Measurements from ENCODE around the gene RTN4R.
A peak's percentile ranks its signal among the peaks of the same experiment; 100 is the strongest.
"Not testable (repeated sequence)": the region's sequence is repeated elsewhere in the genome, so short reads cannot be mapped to it uniquely, and the experiment has no call there.

The RTN4R gene

GRCh38 chr22:20305894-20306645 lies 38.0 kb upstream of the RTN4R start:
- no peak overlapping the region for H3K4me3 Mint-ChIP-seq
- no peaks in the 10 kb centered on the region for H3K9me3 Mint-ChIP-seq
- TF ChIP-seq CTCF (IDR thresholded peaks at IDR 0.05; ENCODE audit: unreplicated experiment in 3 of 3) = no peak
- H3K27me3 Mint-ChIP-seq (ENCODE audit: low read depth) = peaks cover 14% of the 10 kb centered on the region
- no peaks in the 10 kb centered on the region for H3K36me3 Mint-ChIP-seq (ENCODE audit: low read depth)
- H3K27ac Mint-ChIP-seq = no peak overlapping the region
- peaks cover 5% of the 10 kb centered on the region for H3K4me1 Mint-ChIP-seq

GRCh38 chr22:20305230-20305893 lies 37.2 kb upstream of the RTN4R start:
- not testable (repeated sequence) for H3K4me3 Mint-ChIP-seq; H3K9me3 Mint-ChIP-seq; H3K27ac Mint-ChIP-seq; H3K4me1 Mint-ChIP-seq; H3K36me3 Mint-ChIP-seq (ENCODE audit: low read depth)
- peaks cover 21% of the 10 kb centered on the region for H3K27me3 Mint-ChIP-seq (ENCODE audit: low read depth)

- Mint-ChIP-seq H3K27me3 (ENCODE audit: low read depth) (peaks cover 26% of the 10 kb centered on the region), H3K27ac (no peak overlapping the region), H3K4me3 (no peak overlapping the region), H3K4me1 (peaks cover 5% of the 10 kb centered on the region), H3K9me3 (no peaks in the 10 kb centered on the region), H3K36me3 (ENCODE audit: low read depth) (no peaks in the 10 kb centered on the region)
- no peak for TF ChIP-seq CTCF (IDR thresholded peaks at IDR 0.05; ENCODE audit: unreplicated experiment in 3 of 3)
These were observed 36.5 kb upstream of the RTN4R start for GRCh38 chr22:20304646-20305045.

GRCh38 chr22:20303229-20303534 lies 35.1 kb upstream of the RTN4R start:
- H3K36me3 Mint-ChIP-seq (ENCODE audit: low read depth); H3K4me1 Mint-ChIP-seq; H3K9me3 Mint-ChIP-seq; H3K4me3 Mint-ChIP-seq; H3K27ac Mint-ChIP-seq: not testable (repeated sequence)
- H3K27me3 Mint-ChIP-seq (ENCODE audit: low read depth) = peaks cover 32% of the 10 kb centered on the region

GRCh38 chr22:20302438-20303228 lies 34.5 kb upstream of the RTN4R start:
- Mint-ChIP-seq H3K27ac (no peak overlapping the region), H3K9me3 (no peaks in the 10 kb centered on the region), H3K4me1 (no peaks in the 10 kb centered on the region), H3K36me3 (ENCODE audit: low read depth) (no peaks in the 10 kb centered on the region), H3K4me3 (no peak overlapping the region), H3K27me3 (ENCODE audit: low read depth) (peaks cover 37% of the 10 kb centered on the region)
- TF ChIP-seq CTCF (IDR thresholded peaks at IDR 0.05; ENCODE audit: unreplicated experiment in 3 of 3) = no peak

- Mint-ChIP-seq H3K4me1 (no peaks in the 10 kb centered on the region), H3K36me3 (ENCODE audit: low read depth) (no peaks in the 10 kb centered on the region), H3K4me3 (peak overlapping the region; percentile 72 to 75 (median 75)), H3K27me3 (ENCODE audit: low read depth) (peaks cover 57% of the 10 kb centered on the region), H3K9me3 (no peaks in the 10 kb centered on the region), H3K27ac (no peak overlapping the region)
- no peak for TF ChIP-seq CTCF (IDR thresholded peaks at IDR 0.05; ENCODE audit: unreplicated experiment in 3 of 3)
These were observed 31.6 kb upstream of the RTN4R start for GRCh38 chr22:20299746-20300136.
